Body of pancreas (tissue), 4 donors: ENCODE measurements around the gene TBC1D9.

Experiments used
- POLR2A ChIP-seq, 3 donors: fragments of 450-650 bp; IDR thresholded peaks; one replicate each; pipeline ENCODE4 v1.6.1; 2016; ENCODE audit warnings: antibody characterized with exemption in 3 of 3, mild to moderate bottlenecking in 2 of 3
- TF ChIP-seq, protein P1 (sequence below), 7 experiments: fragments of 450-650 bp in 4 of 7; fragments of 200-600 bp in 3 of 7; sonication (generic) in 3 of 7; IDR thresholded peaks; one replicate each; pipeline ENCODE4 v1.5.1; 2016 to 2019; ENCODE audit warnings: antibody characterized with exemption in 7 of 7

DNA sequence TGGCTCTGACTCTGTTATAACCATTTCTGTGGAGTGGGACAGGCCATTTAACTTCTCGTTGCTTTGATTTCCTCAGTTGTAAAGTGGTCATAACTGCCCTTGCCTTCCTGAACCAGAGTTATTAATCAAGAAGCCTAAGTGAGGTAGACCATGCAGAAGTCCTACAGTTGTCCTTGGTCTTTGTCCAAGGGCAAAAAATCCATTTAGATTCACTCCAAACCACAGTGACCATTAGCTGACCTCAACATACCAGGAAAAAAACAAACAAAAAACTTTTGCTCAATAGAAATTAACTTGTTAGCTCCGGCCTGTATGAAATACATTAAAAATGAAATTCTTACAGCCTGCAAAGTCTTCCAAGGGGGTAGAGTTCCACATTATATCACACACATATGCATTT lies 52.7 kb downstream of the TBC1D9 start:
- no peak for TF ChIP-seq POLR2A (IDR thresholded peaks at IDR 0.05)
- TF ChIP-seq, protein P1, sequence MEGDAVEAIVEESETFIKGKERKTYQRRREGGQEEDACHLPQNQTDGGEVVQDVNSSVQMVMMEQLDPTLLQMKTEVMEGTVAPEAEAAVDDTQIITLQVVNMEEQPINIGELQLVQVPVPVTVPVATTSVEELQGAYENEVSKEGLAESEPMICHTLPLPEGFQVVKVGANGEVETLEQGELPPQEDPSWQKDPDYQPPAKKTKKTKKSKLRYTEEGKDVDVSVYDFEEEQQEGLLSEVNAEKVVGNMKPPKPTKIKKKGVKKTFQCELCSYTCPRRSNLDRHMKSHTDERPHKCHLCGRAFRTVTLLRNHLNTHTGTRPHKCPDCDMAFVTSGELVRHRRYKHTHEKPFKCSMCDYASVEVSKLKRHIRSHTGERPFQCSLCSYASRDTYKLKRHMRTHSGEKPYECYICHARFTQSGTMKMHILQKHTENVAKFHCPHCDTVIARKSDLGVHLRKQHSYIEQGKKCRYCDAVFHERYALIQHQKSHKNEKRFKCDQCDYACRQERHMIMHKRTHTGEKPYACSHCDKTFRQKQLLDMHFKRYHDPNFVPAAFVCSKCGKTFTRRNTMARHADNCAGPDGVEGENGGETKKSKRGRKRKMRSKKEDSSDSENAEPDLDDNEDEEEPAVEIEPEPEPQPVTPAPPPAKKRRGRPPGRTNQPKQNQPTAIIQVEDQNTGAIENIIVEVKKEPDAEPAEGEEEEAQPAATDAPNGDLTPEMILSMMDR (IDR thresholded peaks at IDR 0.05), result no peak
